Mesenchymal stem cell (in vitro differentiated cells and primary cell): ENCODE data around the gene RBM12.
"Not testable (repeated sequence)": the region's sequence is repeated elsewhere in the genome, so short reads cannot be mapped to it uniquely, and the experiment has no call there.

ENCODE experiments used
- DNase-seq: peaks from one replicate; pipeline ENCODE4 v3.0.0-alpha.2; 2013
- H2AFZ ChIP-seq: one replicate; pipeline ENCODE4 v1.6.1; 2013; ENCODE audit warnings: low read depth, mild to moderate bottlenecking, control low read depth, inconsistent platforms, low read length, moderate library complexity
- H2AK5ac ChIP-seq: 2 replicates; pipeline ENCODE4 v1.6.1; 2013; ENCODE audit warnings: low read length, moderate library complexity, mild to moderate bottlenecking, inconsistent platforms; ENCODE audit not compliant: severe bottlenecking
- H2BK120ac ChIP-seq: one replicate; pipeline ENCODE4 v1.6.1; 2013; ENCODE audit warnings: low read depth, mild to moderate bottlenecking, inconsistent platforms, low read length, moderate library complexity
- H2BK12ac ChIP-seq, 2 experiments: one replicate each; pipeline ENCODE4 v1.6.1; 2013; ENCODE audit warnings: inconsistent platforms in 2 of 2, low read length in 2 of 2, mild to moderate bottlenecking in 2 of 2, moderate library complexity in 2 of 2, control low read depth in 1 of 2
- H2BK15ac ChIP-seq: one replicate; pipeline ENCODE4 v1.6.1; 2013; ENCODE audit warnings: mild to moderate bottlenecking, low read depth, inconsistent platforms; ENCODE audit not compliant: poor library complexity, severe bottlenecking
- H2BK5ac ChIP-seq: 2 replicates; pipeline ENCODE4 v1.6.1; 2013; ENCODE audit warnings: low read depth, mild to moderate bottlenecking, low read length, control low read depth, inconsistent platforms; ENCODE audit not compliant: poor library complexity, severe bottlenecking
- H3K14ac ChIP-seq, 2 experiments: one replicate each; pipeline ENCODE4 v1.6.1; 2013; ENCODE audit warnings: inconsistent platforms in 2 of 2, low read length in 2 of 2, control low read depth in 1 of 2, mild to moderate bottlenecking in 1 of 2, moderate library complexity in 1 of 2
- H3K18ac ChIP-seq, 2 experiments: one replicate each; pipeline ENCODE4 v1.6.1; 2013; ENCODE audit warnings: inconsistent platforms in 2 of 2, low read length in 2 of 2, control low read depth in 1 of 2, low read depth in 1 of 2, mild to moderate bottlenecking in 1 of 2
- H3K23ac ChIP-seq, 2 experiments: one replicate each; pipeline ENCODE4 v1.6.1; 2013; ENCODE audit warnings: inconsistent platforms in 2 of 2, low read length in 2 of 2, mild to moderate bottlenecking in 2 of 2, moderate library complexity in 2 of 2, control low read depth in 1 of 2
- H3K27ac ChIP-seq: 2 replicates; pipeline ENCODE4 v1.5.1; 2013; ENCODE audit warnings: mild to moderate bottlenecking, moderate library complexity, low read length, control low read depth, inconsistent platforms; ENCODE audit not compliant: poor library complexity, severe bottlenecking
- H3K27me3 ChIP-seq, 2 experiments: 2 replicates each; pipeline versions ENCODE4 v1.6.1 to v1.7.0; 2013; ENCODE audit warnings: low read length in 2 of 2, mild to moderate bottlenecking in 2 of 2, moderate library complexity in 2 of 2, control low read depth in 1 of 2, inconsistent platforms in 1 of 2; ENCODE audit not compliant: control insufficient read depth in 1 of 2, insufficient read depth in 1 of 2
- H3K36me3 ChIP-seq, 2 experiments: 2 replicates each; pipeline versions ENCODE4 v1.6.1 to v1.7.0; 2013; ENCODE audit warnings: low read length in 2 of 2, control low read depth in 1 of 2, inconsistent platforms in 1 of 2, low read depth in 1 of 2, mild to moderate bottlenecking in 1 of 2; ENCODE audit not compliant: insufficient read depth in 2 of 2, control insufficient read depth in 1 of 2
- H3K4ac ChIP-seq, 2 experiments: one replicate each; pipeline ENCODE4 v1.6.1; 2013; ENCODE audit warnings: inconsistent platforms in 2 of 2, low read length in 2 of 2, mild to moderate bottlenecking in 2 of 2, moderate library complexity in 2 of 2, control low read depth in 1 of 2, low read depth in 1 of 2
- H3K4me1 ChIP-seq: 2 replicates; pipeline ENCODE4 v1.6.1; 2013; ENCODE audit warnings: low read depth, low read length, control low read depth; ENCODE audit not compliant: control insufficient read depth, insufficient read depth
- H3K4me2 ChIP-seq: 2 replicates; pipeline ENCODE4 v1.6.1; 2013; ENCODE audit warnings: low read length, mild to moderate bottlenecking, inconsistent platforms; ENCODE audit not compliant: poor library complexity, severe bottlenecking
- H3K4me3 ChIP-seq, 2 experiments: 2 replicates each; pipeline versions ENCODE4 v1.5.1 to v1.7.0; 2013; ENCODE audit warnings: low read length in 2 of 2, mild to moderate bottlenecking in 2 of 2, control low read depth in 1 of 2, low read depth in 1 of 2; ENCODE audit not compliant: insufficient read depth in 1 of 2
- H3K79me1 ChIP-seq: replicated peaks from 2 replicates; pipeline ENCODE4 v1.6.1; 2013; ENCODE audit warnings: mild to moderate bottlenecking, control low read depth, low read length, inconsistent platforms; ENCODE audit not compliant: poor library complexity, severe bottlenecking
- H3K9ac ChIP-seq: 2 replicates; pipeline ENCODE4 v1.7.0; 2013; ENCODE audit warnings: mild to moderate bottlenecking, low read length, moderate library complexity
- H3K9me3 ChIP-seq: 2 replicates; pipeline ENCODE4 v1.7.0; 2013; ENCODE audit warnings: mild to moderate bottlenecking, low read length; ENCODE audit not compliant: control insufficient read depth
- H4K8ac ChIP-seq: one replicate; pipeline ENCODE4 v1.6.1; 2013; ENCODE audit warnings: inconsistent platforms, mild to moderate bottlenecking, low read length, moderate library complexity
- H4K91ac ChIP-seq: one replicate; pipeline ENCODE4 v1.6.1; 2013; ENCODE audit warnings: mild to moderate bottlenecking, low read length, inconsistent platforms
- WGBS: methylation state at CpG from one replicate; pipeline ENCODE4 v1.1.7; 2013; ENCODE audit warnings: mixed read lengths; 5-methylcytosine and 5-hydroxymethylcytosine counted together

The RBM12 gene

GRCh38 chr20:35708502-35708901 lies 43.8 kb upstream of the RBM12 start:
- no peak overlapping the region for H3K4me2 ChIP-seq
- H3K4me3 ChIP-seq = no peak overlapping the region
- DNase-seq = no peak
- no peaks in the 10 kb centered on the region for H3K4me1 ChIP-seq
- no peak overlapping the region for H2AK5ac ChIP-seq
- no peak overlapping the region for H2BK5ac ChIP-seq
- H2BK15ac ChIP-seq = no peak overlapping the region
- peak overlapping the region; percentile 41 for H3K9ac ChIP-seq
- no peak overlapping the region for H2BK120ac ChIP-seq
- H4K8ac ChIP-seq = no peak overlapping the region
- no peak overlapping the region for H3K18ac ChIP-seq
- H3K36me3 ChIP-seq = peaks cover 27 to 96% of the 10 kb centered on the region in 2 experiments
- no peak overlapping the region for H4K91ac ChIP-seq
- no peak overlapping the region for H3K14ac ChIP-seq
- no peaks in the 10 kb centered on the region for H3K9me3 ChIP-seq
- H3K27ac ChIP-seq = no peak overlapping the region
- H3K27me3 ChIP-seq = no peaks in the 10 kb centered on the region
- 100% methylated on average over 1 of the region's 1 CpG for WGBS
- no peak overlapping the region for H2AFZ ChIP-seq
- H3K23ac ChIP-seq = no peak overlapping the region
- no peaks in the 10 kb centered on the region for H3K79me1 ChIP-seq
- H2BK12ac ChIP-seq = no peak overlapping the region
- H3K4ac ChIP-seq = no peak overlapping the region

DNA sequence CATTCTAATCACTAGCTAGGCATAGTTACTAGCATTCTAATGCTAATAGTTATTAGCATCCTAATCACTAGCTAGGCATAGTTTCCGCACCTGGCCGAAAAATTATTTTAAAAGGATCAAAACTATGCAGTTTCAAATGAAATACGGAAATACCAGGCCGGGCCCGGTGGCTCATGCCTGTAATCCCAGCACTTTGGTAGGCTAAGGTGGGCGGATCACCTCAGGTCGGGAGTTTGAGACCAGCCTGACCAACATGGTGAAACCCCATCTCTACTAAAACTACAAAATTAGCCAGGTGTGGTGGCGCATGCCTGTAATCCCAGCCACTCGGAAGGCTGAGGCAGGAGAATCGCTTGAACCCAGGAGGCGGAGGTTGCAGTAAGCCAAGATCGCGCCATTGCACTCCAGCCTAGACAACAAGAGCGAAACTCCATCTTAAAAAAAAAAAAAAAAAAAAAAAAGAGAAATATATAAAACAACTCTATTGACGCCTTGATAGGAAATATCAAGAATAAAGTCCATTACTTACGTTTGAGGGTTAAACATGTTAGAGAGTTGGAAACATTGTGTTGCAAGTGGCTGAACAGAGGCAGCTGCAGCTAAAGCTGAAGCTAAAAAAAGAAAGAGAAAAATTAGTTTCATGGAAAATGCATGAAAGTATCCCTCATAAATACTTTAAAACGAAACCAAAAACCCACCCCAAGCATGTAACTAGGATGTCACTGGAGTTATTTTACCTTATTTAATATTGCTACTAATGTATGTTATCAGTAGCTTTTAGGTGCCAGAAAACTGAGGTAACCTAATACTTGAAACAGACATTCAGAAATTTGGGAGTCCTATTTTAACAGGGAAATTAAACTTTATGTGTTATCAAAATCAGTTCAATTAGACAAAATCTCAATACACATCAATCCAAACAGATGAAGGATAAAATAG lies 42.2 kb upstream of the RBM12 start:
- H3K27ac ChIP-seq, H2BK15ac ChIP-seq, DNase-seq, H3K23ac ChIP-seq, H3K4me2 ChIP-seq, H2AK5ac ChIP-seq, H3K79me1 ChIP-seq, H4K91ac ChIP-seq, H2AFZ ChIP-seq, H2BK120ac ChIP-seq, H3K14ac ChIP-seq, H3K4ac ChIP-seq, H3K4me1 ChIP-seq, H2BK5ac ChIP-seq, H4K8ac ChIP-seq, H3K4me3 ChIP-seq, H2BK12ac ChIP-seq, H3K27me3 ChIP-seq, H3K9me3 ChIP-seq, H3K18ac ChIP-seq, H3K9ac ChIP-seq: not testable (repeated sequence)
- peaks cover 19 to 97% of the 10 kb centered on the region in 2 experiments for H3K36me3 ChIP-seq
- WGBS = 93% methylated on average over 8 of the region's 17 CpGs

- H3K4me1 ChIP-seq, H3K9me3 ChIP-seq, H3K18ac ChIP-seq, H3K4ac ChIP-seq, H2BK12ac ChIP-seq, H3K27me3 ChIP-seq, H2AK5ac ChIP-seq, H3K14ac ChIP-seq, H3K4me3 ChIP-seq, H2BK15ac ChIP-seq, H4K8ac ChIP-seq, H3K4me2 ChIP-seq, H4K91ac ChIP-seq, H3K27ac ChIP-seq, H3K23ac ChIP-seq, H2BK5ac ChIP-seq, DNase-seq, H3K79me1 ChIP-seq, H2AFZ ChIP-seq, H2BK120ac ChIP-seq: not testable (repeated sequence)
- H3K36me3 ChIP-seq = peaks cover 23 to 97% of the 10 kb centered on the region in 2 experiments
- 96% methylated on average over 10 of the region's 11 CpGs for WGBS
- peak overlapping the region; percentile 21 for H3K9ac ChIP-seq
Observed at GRCh38 chr20:35705894-35706293, 41.2 kb upstream of the RBM12 start.

DNA sequence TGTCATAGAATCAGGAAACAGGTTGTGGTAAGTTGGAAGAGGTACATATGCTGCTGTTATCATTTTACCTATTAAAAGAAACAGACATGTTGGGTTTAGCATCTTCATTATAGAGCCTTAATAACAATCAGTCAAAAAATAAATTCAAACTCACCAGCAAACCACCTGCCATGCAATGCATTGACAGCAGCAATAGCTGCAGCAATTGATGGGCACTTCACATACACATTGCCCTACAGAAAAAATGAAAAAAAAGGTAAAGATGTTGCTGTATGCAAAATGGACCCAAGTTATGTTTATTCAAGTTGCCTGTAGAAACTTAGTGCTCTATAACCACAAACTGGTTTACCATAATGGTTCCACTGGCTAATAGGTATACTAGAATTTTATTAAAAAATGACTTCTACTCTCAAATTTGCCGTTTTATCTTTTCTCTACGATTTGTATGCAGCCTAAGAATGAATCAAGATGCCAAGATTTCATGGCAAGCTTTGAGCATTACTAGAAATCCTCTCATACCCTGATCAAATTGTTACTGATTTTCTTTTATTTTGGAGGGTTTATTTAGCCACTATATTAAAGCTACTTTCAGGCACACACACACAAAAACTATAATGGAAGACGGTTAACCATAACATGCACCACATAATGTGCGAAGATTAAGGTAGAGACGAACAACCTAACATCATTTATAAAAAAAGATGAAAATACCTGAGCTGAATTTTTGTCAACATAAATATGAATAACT lies 40.0 kb upstream of the RBM12 start:
- no peak overlapping the region for H3K4me3 ChIP-seq
- H3K4ac ChIP-seq = no peak overlapping the region
- H2AFZ ChIP-seq = no peak overlapping the region
- H2AK5ac ChIP-seq = no peak overlapping the region
- H3K27me3 ChIP-seq = no peaks in the 10 kb centered on the region
- H3K27ac ChIP-seq = no peak overlapping the region
- H2BK5ac ChIP-seq = no peak overlapping the region
- WGBS = 89% methylated on average over 5 of the region's 5 CpGs
- peak overlapping the region; percentile 5 for H3K9ac ChIP-seq
- no peak overlapping the region for H4K8ac ChIP-seq
- H3K4me1 ChIP-seq = peaks cover 4% of the 10 kb centered on the region
- no peak overlapping the region for H3K14ac ChIP-seq
- no peak overlapping the region for H3K4me2 ChIP-seq
- H3K23ac ChIP-seq = no peak overlapping the region
- H3K36me3 ChIP-seq = peaks cover 23 to 90% of the 10 kb centered on the region in 2 experiments
- H2BK120ac ChIP-seq = no peak overlapping the region
- H3K18ac ChIP-seq = no peak overlapping the region
- H4K91ac ChIP-seq = no peak overlapping the region
- no peak overlapping the region for H2BK15ac ChIP-seq
- no peaks in the 10 kb centered on the region for H3K79me1 ChIP-seq
- no peaks in the 10 kb centered on the region for H3K9me3 ChIP-seq
- DNase-seq = no peak
- H2BK12ac ChIP-seq = no peak overlapping the region
